Muscle layer of duodenum (tissue), 2 donors: Measurements from ENCODE around the gene SLC9A5.
A peak's percentile ranks its signal among the peaks of the same experiment; 100 is the strongest.

Source experiments
- H3K27ac ChIP-seq: one replicate; pipeline ENCODE4 v1.7.0; 2013; ENCODE audit warnings: mild to moderate bottlenecking, low read length
- H3K27me3 ChIP-seq: one replicate; pipeline ENCODE4 v1.7.0; 2013; ENCODE audit warnings: low read depth, mild to moderate bottlenecking, control low read depth, low read length
- H3K36me3 ChIP-seq, 2 donors: one replicate each; pipeline ENCODE4 v1.7.0; 2013; ENCODE audit warnings: low read length in 2 of 2, control low read depth in 1 of 2, mild to moderate bottlenecking in 1 of 2; ENCODE audit not compliant: insufficient read depth in 2 of 2, control insufficient read depth in 1 of 2
- H3K4me1 ChIP-seq, 2 donors: one replicate each; pipeline ENCODE4 v1.7.0; 2013; ENCODE audit warnings: low read length in 2 of 2, mild to moderate bottlenecking in 2 of 2, control low read depth in 1 of 2, moderate library complexity in 1 of 2; ENCODE audit not compliant: insufficient read depth in 2 of 2, control insufficient read depth in 1 of 2
- H3K4me3 ChIP-seq, 2 donors: one replicate each; pipeline ENCODE4 v1.7.0; 2013; ENCODE audit warnings: low read length in 2 of 2, low read depth in 1 of 2, mild to moderate bottlenecking in 1 of 2
- H3K9me3 ChIP-seq, 2 donors: one replicate each; pipeline ENCODE4 v1.7.0; 2013; ENCODE audit warnings: low read length in 2 of 2, control low read depth in 1 of 2, mild to moderate bottlenecking in 1 of 2; ENCODE audit not compliant: control insufficient read depth in 1 of 2
- donor health status: healthy.

Gene SLC9A5

DNA sequence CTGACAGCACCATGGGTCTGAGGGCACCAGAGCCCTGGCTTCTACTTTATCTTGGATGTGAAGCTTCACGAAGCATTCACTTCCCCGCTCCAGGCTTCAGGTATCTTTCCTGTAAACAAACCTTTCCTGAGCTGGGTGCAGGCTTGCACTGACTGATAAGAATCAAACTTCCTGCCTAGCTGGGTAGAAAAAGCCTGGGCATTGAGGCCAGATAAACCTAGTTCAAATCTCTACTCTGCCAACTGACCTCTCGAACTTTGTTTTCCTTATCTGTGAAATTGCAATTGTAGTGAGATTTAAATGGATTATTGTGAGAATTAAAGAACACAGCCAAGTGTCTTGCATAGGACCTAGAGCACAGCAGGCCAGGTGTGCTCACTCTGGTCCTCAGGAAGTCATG lies 24.8 kb upstream of the SLC9A5 start:
- H3K36me3 ChIP-seq, result peaks cover 6 to 17% of the 10 kb centered on the region in 2 donors
- no peak overlapping the region for H3K27ac ChIP-seq
- no peaks in the 10 kb centered on the region for H3K9me3 ChIP-seq
- peaks cover 8 to 30% of the 10 kb centered on the region in 2 donors for H3K4me1 ChIP-seq
- no peaks in the 10 kb centered on the region for H3K27me3 ChIP-seq
- no peak overlapping the region for H3K4me3 ChIP-seq

DNA sequence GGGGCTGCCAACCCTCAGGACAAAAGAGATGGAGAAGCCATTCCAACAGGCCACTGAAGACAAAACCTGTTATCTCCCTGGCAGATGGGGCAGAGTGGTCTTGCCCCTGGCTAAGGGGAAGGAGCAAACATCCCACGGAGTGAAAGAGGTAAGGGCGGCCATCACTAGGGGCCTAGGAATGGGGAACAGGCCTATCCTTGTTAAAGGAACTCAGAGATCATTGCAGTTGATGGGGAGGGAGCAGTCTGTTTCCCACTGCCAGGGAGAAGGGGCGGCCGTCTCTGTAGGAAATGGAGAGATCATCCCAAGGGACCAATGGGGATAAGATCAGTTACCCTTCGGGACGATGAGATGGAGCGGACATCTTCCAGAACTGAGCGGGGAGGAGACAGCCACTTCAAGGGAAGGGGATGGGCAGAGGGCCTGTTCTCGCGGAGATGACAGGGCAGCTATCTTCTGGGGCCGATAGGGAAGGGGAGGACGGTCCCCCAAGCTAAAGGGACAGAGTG lies 22.4 kb upstream of the SLC9A5 start:
- peaks cover 25 to 40% of the 10 kb centered on the region in 2 donors for H3K36me3 ChIP-seq

DNA sequence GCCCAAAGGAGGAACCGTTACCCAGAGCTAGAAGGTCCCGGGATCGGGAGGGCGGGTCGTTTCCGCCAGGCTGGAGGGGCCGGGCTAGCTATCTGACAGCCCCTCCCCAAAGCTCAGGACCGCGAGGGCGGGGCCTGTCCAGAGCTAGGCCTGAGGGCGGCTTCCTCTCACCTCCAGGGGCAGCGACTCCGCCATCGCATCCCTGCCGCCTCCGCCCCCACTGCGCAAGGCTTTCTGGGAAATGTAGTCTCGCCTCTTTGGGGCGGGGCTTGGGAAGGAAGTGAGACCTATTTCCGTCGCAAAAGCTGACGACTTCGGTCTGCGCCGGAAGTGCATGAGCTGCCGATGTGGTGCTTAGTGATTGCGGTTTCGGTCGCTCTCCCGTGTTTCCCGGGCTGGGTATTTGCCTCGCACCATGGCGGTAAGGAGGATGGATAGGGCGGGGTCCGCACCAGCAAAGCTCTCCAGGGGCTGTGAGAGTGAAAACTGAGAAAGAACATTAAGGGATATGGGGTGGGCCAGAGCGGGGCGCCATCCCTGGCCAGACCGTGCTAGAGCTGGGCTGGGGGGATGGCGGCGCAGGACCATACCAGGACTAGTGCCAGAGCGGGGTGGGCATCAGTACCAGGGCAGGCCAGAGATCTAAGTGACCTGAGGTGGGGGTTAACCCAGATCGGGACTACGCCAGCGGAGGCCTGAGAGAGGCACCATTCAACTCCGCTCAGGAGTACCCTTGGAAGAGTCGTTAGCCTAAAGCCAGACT lies 21.8 kb upstream of the SLC9A5 start, which contains the start of gene TMEM208:
TMEM208 (plus strand) TSS at position 327 of the 763 bp plus-strand sequence; CDS start at position 416, 89 bp downstream.
- Histone ChIP-seq H3K27ac (peak within 1 kb of the TSS; percentile 88), H3K27me3 (no peaks in the 10 kb centered on the region), H3K9me3 (no peaks in the 10 kb centered on the region), H3K4me1 (peaks cover 8 to 30% of the 10 kb centered on the region in 2 donors), H3K36me3 (peaks cover 31 to 46% of the 10 kb centered on the region in 2 donors), H3K4me3 (peak within 1 kb of the TSS; percentile 97 to 100)

More for the DNA sequence above, 22.4 kb upstream of the SLC9A5 start:
- Histone ChIP-seq H3K27ac (peak overlapping the region; percentile 88), H3K27me3 (no peaks in the 10 kb centered on the region), H3K9me3 (no peaks in the 10 kb centered on the region), H3K4me3 (peak overlapping the region; percentile 97 to 100), H3K4me1 (peaks cover 8 to 30% of the 10 kb centered on the region in 2 donors)

DNA sequence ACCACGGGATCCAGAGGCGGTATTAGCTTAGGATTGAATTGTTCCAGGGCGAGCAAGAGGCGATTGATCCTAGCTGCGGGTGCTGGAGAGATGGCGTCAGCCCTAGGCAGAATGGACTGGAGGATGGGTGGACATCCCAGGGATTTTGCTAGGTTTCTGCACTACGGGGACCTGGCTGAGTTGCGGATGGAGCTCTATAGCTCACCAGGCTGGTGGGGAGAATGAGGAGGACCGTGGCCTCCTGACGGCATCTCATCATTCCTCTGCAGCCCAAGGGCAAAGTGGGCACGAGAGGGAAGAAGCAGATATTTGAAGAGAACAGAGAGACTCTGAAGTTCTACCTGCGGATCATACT lies 21.2 kb upstream of the SLC9A5 start:
- Histone ChIP-seq H3K36me3 (peaks cover 31 to 46% of the 10 kb centered on the region in 2 donors), H3K4me1 (peaks cover 8 to 30% of the 10 kb centered on the region in 2 donors), H3K27me3 (no peaks in the 10 kb centered on the region), H3K9me3 (no peaks in the 10 kb centered on the region), H3K27ac (peak overlapping the region; percentile 88), H3K4me3 (peak overlapping the region; percentile 97 to 100)

DNA sequence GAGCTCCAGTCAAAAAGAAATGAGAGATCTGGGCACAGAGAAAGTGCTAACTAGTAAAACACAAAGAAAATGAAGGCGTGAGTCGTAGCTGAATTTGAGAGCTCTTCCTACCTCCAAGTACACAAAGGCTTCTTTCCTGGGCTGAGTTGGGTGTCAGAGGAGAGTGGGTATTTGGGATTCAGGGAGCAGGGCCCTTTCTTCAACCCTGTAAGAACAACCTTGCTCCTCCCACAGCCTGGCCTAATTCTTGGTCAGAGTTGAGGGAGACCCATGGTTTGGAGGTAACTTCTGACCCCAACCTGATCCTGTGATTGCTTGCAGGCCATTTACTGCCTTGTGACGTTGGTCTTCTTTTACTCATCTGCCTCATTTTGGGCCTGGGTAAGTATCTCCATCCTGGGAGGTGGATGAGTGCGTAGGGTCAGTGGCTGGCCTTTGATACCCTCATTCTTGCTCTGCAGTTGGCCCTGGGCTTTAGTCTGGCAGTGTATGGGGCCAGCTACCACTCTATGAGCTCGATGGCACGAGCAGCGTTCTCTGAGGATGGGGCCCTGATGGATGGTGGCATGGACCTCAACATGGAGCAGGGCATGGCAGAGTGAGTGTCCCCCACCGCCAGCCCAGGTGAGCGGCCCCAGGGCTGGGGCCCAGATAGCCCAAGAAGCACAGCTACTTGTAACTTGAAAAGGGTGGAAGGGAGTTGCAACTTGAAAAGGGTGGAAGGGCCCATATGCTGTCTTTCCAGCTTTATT lies 20.6 kb upstream of the SLC9A5 start:
- H3K27me3 ChIP-seq, result no peaks in the 10 kb centered on the region
- H3K36me3 ChIP-seq, result peaks cover 32 to 48% of the 10 kb centered on the region in 2 donors
- peaks cover 8 to 30% of the 10 kb centered on the region in 2 donors for H3K4me1 ChIP-seq
- H3K4me3 ChIP-seq, result peak overlapping the region; percentile 97 to 100
- no peaks in the 10 kb centered on the region for H3K9me3 ChIP-seq
- no peak overlapping the region for H3K27ac ChIP-seq

DNA sequence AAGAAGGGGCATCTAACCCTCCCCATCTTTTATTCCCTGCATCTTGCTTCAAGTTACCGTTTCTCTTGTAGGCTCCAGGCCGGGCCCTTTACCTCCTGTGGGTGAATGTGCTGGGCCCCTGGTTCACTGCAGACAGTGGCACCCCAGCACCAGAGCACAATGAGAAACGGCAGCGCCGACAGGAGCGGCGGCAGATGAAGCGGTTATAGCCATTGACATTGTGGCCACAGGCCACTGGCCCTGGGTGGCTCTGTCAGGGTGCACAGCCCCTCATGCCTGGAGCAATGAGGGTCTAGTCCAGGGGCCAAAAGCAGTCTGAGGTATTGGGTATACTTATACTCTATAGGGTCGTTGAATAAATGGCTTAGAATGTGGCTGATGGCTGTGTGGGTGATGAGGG lies 19.9 kb upstream of the SLC9A5 start:
- Histone ChIP-seq H3K36me3 (peaks cover 36 to 54% of the 10 kb centered on the region in 2 donors), H3K9me3 (no peaks in the 10 kb centered on the region), H3K4me3 (no peak overlapping the region), H3K27ac (no peak overlapping the region), H3K4me1 (peaks cover 8 to 28% of the 10 kb centered on the region in 2 donors), H3K27me3 (no peaks in the 10 kb centered on the region)

DNA sequence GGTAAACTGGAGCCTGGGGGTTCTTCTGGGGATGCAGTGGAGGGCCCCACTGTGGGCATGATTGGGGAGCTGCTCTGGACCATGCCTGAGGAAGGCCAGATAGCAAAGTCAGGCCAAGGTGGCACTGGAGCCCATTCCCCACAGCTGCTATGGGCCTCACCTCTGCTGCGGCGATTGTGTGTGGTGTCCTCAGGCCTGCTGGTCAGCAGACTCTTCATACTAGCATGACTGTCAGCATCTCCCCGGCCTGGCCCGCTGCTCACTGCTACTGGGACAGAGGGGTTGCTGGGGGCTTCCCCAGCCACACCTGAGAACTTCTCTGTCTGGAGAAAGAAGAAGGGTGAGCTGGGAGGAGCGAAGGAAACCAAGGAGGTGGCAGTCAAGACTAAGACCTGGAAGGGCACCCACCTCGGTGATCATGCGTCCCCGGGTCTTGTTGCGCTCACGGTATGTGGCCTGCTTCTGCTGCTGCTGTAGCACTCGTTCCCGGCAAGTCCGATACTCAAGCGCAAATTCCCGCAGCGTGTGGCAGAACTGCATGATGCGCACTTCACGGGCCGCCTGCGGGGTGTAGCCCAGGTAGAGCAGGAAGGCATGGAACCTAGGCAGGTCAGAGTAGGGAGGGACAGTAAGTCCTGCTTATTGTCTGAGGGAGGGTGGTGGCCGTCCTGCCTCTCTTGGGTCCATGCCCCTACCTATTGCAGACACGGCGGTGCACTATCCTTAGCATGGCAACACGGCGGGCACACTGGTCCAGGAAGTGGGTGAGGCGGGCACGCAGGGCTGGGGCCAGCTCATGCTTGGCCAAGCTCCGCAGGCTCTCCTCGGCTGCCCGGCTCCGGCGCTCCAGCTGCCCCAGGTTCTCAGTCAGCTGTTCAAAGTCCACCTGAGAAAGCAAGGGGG lies 18.6 kb upstream of the SLC9A5 start:
- H3K9me3 ChIP-seq, result no peaks in the 10 kb centered on the region
- H3K4me3 ChIP-seq, result no peak overlapping the region
- peaks cover 8 to 23% of the 10 kb centered on the region in 2 donors for H3K4me1 ChIP-seq
- H3K36me3 ChIP-seq, result peaks cover 36 to 64% of the 10 kb centered on the region in 2 donors
- H3K27me3 ChIP-seq, result no peaks in the 10 kb centered on the region
- H3K27ac ChIP-seq, result no peak overlapping the region

DNA sequence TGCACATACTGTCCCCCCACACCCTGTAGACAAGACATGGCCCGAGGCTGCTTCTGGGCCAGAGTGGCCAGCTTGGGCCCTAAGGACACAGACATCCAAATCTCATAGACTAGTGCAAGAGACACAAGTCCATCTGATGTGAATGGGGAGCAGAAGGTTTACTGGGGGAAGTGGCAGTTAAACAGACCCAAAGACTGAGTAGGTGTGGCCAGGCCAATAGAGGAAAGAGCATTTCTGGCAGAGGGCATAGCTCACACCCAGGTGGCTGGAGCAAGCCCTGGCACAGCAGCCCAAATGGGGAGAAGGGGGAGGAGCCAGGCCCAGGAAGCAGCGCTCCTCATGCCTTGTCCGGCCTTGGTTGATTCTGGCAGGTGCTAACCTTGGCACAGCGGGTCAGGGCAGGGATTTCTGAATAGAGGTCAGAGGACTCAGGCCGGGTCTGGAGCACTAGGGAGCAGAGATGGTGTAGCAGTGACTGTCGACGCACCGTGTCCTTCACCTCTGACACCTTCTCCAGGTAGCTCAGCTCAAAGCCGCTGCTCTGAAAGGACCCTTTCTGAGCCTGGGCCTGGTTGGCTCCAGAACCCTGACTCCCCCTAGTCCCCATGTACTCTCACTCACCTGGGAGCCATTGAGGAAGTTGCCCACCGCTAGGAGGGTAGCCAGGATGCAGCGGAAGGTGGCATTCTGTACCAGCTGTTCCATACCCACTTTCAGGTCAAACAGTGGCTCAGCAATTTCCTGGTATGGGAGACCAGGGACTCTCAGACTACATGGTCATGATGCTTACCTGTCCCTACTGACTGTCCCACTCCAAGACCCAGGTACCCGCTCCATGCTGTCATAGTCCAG lies 17.7 kb upstream of the SLC9A5 start:
- no peak overlapping the region for H3K27ac ChIP-seq
- no peaks in the 10 kb centered on the region for H3K9me3 ChIP-seq
- H3K36me3 ChIP-seq, result peaks cover 43 to 70% of the 10 kb centered on the region in 2 donors

DNA sequence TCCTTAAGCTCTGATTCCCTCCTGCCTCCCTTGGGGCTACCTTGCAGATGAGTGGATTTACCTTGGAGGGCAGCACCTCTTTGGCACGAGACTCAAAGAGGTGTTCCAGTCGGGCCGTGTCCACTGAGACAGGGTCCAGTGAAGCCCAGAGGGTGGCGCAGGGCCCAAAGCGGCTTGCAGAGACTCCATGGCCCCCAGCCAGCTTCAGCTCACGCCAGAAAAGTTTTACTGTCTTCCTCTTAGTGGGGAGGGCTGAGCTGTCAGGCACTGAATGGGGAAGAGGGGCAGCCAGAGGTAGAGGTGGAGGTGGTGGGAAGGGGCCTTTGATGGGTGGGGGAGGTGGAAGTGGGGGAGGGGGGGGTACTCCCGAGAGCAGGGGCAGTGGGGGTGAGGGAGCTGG lies 15.2 kb upstream of the SLC9A5 start:
- Histone ChIP-seq H3K9me3 (no peaks in the 10 kb centered on the region), H3K27ac (no peak overlapping the region), H3K36me3 (peaks cover 57 to 80% of the 10 kb centered on the region in 2 donors), H3K4me3 (no peak overlapping the region), H3K4me1 (no peaks in the 10 kb centered on the region), H3K27me3 (no peaks in the 10 kb centered on the region)

More for the DNA sequence above, 17.7 kb upstream of the SLC9A5 start:
- H3K4me1 ChIP-seq, result peaks cover 8 to 15% of the 10 kb centered on the region in 2 donors
- no peaks in the 10 kb centered on the region for H3K27me3 ChIP-seq
- H3K4me3 ChIP-seq, result no peak overlapping the region

DNA sequence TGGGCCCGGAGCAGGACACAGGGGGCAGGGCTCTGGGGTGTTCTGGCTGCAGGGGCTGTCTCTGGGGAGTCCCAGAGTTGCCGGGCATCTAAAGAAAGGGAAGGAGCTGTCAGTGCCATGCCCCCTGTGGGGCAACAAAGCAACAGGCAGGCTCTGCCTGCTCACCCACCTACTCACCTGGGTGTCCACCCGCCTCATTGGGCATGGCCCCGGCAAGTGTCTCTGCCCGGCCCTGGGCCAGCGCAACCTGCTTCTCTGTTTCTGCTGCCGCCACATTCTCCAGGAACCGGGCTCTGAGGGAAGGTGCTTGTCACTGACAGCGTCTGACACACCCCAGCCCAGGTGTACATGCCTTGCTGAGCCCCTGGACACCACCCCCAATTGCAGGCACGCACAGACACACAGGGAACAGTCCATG lies 14.6 kb upstream of the SLC9A5 start:
- H3K27me3 ChIP-seq, result no peaks in the 10 kb centered on the region
- peaks cover 58 to 80% of the 10 kb centered on the region in 2 donors for H3K36me3 ChIP-seq
- H3K4me1 ChIP-seq, result no peaks in the 10 kb centered on the region
- H3K27ac ChIP-seq, result no peak overlapping the region
- H3K4me3 ChIP-seq, result no peak overlapping the region
- no peaks in the 10 kb centered on the region for H3K9me3 ChIP-seq
